ENCODE results near the gene ADAR. TPM values are rescaled to one million over a fixed set of nuclear protein-coding genes. Genes with fewer than 3 reads are reported as not detected.
A peak's percentile ranks its signal among the peaks of the same experiment; 100 is the strongest.

The ADAR gene
- total RNA-seq, 1 donor from 2014 or later: 301 TPM

GRCh38 chr1:154626456-154627256 lies 18.7 kb upstream of the ADAR start:
- H3K4me3 Mint-ChIP-seq: peak overlapping the region; percentile 99
- peaks cover 20% of the 10 kb centered on the region for H3K36me3 Mint-ChIP-seq (ENCODE audit: low read depth)
- intact Hi-C loops (cut with micrococcal nuclease): loop anchor here (1.0 to 5.0 kb wide), 3 partner anchors 17 to 121 kb away; partner anchors contain the start of gene UBE2Q1
- H3K27me3 Mint-ChIP-seq (ENCODE audit: insufficient read depth): peaks cover 12% of the 10 kb centered on the region
- H3K4me1 Mint-ChIP-seq (ENCODE audit: low read depth): peaks cover 57% of the 10 kb centered on the region
- peak overlapping the region; percentile 98 for H3K27ac Mint-ChIP-seq
- peaks cover 18% of the 10 kb centered on the region for H3K9me3 Mint-ChIP-seq
- DNase-seq (ENCODE audit: low spot score): peak; percentile 16

- Mint-ChIP-seq H3K9me3 (peaks cover 13% of the 10 kb centered on the region), H3K4me3 (peak overlapping the region; percentile 35), H3K27me3 (ENCODE audit: insufficient read depth) (no peaks in the 10 kb centered on the region), H3K27ac (no peak overlapping the region), H3K4me1 (ENCODE audit: low read depth) (peaks cover 66% of the 10 kb centered on the region), H3K36me3 (ENCODE audit: low read depth) (peaks cover 20% of the 10 kb centered on the region)
- no peak for DNase-seq (ENCODE audit: low spot score)
- intact Hi-C loops (cut with micrococcal nuclease): loop anchor here (5.0 kb wide), 2 partner anchors 68 to 122 kb away; partner anchors contain the start of gene UBE2Q1
These were observed 17.0 kb upstream of the ADAR start for GRCh38 chr1:154624746-154625643.

GRCh38 chr1:154623358-154623757 lies 15.4 kb upstream of the ADAR start:
- Mint-ChIP-seq H3K27me3 (ENCODE audit: insufficient read depth) (no peaks in the 10 kb centered on the region), H3K4me3 (no peak overlapping the region), H3K4me1 (ENCODE audit: low read depth) (peaks cover 68% of the 10 kb centered on the region), H3K27ac (no peak overlapping the region), H3K36me3 (ENCODE audit: low read depth) (peaks cover 22% of the 10 kb centered on the region), H3K9me3 (no peaks in the 10 kb centered on the region)
- DNase-seq (ENCODE audit: low spot score): no peak
- intact Hi-C loops (cut with micrococcal nuclease): no loop called here

GRCh38 chr1:154622503-154623039 lies 14.6 kb upstream of the ADAR start:
- no peaks in the 10 kb centered on the region for H3K9me3 Mint-ChIP-seq
- H3K36me3 Mint-ChIP-seq (ENCODE audit: low read depth): peaks cover 23% of the 10 kb centered on the region
- intact Hi-C loops (cut with micrococcal nuclease): no loop called here
- no peak for DNase-seq (ENCODE audit: low spot score)
- H3K27me3 Mint-ChIP-seq (ENCODE audit: insufficient read depth): no peaks in the 10 kb centered on the region
- no peak overlapping the region for H3K27ac Mint-ChIP-seq
- no peak overlapping the region for H3K4me3 Mint-ChIP-seq
- peaks cover 63% of the 10 kb centered on the region for H3K4me1 Mint-ChIP-seq (ENCODE audit: low read depth)

- Mint-ChIP-seq H3K36me3 (ENCODE audit: low read depth) (peaks cover 22% of the 10 kb centered on the region), H3K9me3 (no peaks in the 10 kb centered on the region), H3K4me1 (ENCODE audit: low read depth) (peaks cover 65% of the 10 kb centered on the region), H3K27me3 (ENCODE audit: insufficient read depth) (no peaks in the 10 kb centered on the region), H3K4me3 (no peak overlapping the region), H3K27ac (peak overlapping the region; percentile 55)
- intact Hi-C loops (cut with micrococcal nuclease): no loop called here
- no peak for DNase-seq (ENCODE audit: low spot score)
These were observed 13.9 kb upstream of the ADAR start for GRCh38 chr1:154621875-154622274.

GRCh38 chr1:154620751-154621150 lies 12.8 kb upstream of the ADAR start:
- Mint-ChIP-seq H3K27me3 (ENCODE audit: insufficient read depth) (no peaks in the 10 kb centered on the region), H3K4me3 (no peak overlapping the region), H3K27ac (no peak overlapping the region), H3K4me1 (ENCODE audit: low read depth) (peaks cover 68% of the 10 kb centered on the region), H3K36me3 (ENCODE audit: low read depth) (peaks cover 18% of the 10 kb centered on the region), H3K9me3 (no peaks in the 10 kb centered on the region)
- DNase-seq (ENCODE audit: low spot score): no peak
- intact Hi-C loops (cut with micrococcal nuclease): no loop called here

- H3K4me3 Mint-ChIP-seq: no peak overlapping the region
- peaks cover 69% of the 10 kb centered on the region for H3K4me1 Mint-ChIP-seq (ENCODE audit: low read depth)
- H3K27ac Mint-ChIP-seq: no peak overlapping the region
- no peaks in the 10 kb centered on the region for H3K9me3 Mint-ChIP-seq
- H3K36me3 Mint-ChIP-seq (ENCODE audit: low read depth): peaks cover 18% of the 10 kb centered on the region
- no peak for DNase-seq (ENCODE audit: low spot score)
- intact Hi-C loops (cut with micrococcal nuclease): no loop called here
- no peaks in the 10 kb centered on the region for H3K27me3 Mint-ChIP-seq (ENCODE audit: insufficient read depth)
These were observed 11.4 kb upstream of the ADAR start for GRCh38 chr1:154619181-154619948.

GRCh38 chr1:154616659-154617345 lies 8.8 kb upstream of the ADAR start:
- H3K27me3 Mint-ChIP-seq (ENCODE audit: insufficient read depth): no peaks in the 10 kb centered on the region
- H3K4me3 Mint-ChIP-seq: no peak overlapping the region
- DNase-seq (ENCODE audit: low spot score): no peak
- peaks cover 54% of the 10 kb centered on the region for H3K4me1 Mint-ChIP-seq (ENCODE audit: low read depth)
- H3K27ac Mint-ChIP-seq: no peak overlapping the region
- H3K36me3 Mint-ChIP-seq (ENCODE audit: low read depth): peaks cover 11% of the 10 kb centered on the region
- intact Hi-C loops (cut with micrococcal nuclease): no loop called here
- H3K9me3 Mint-ChIP-seq: no peaks in the 10 kb centered on the region

GRCh38 chr1:154615411-154615810 lies 7.4 kb upstream of the ADAR start:
- no peak for DNase-seq (ENCODE audit: low spot score)
- H3K4me1 Mint-ChIP-seq (ENCODE audit: low read depth): peaks cover 59% of the 10 kb centered on the region
- H3K4me3 Mint-ChIP-seq: no peak overlapping the region
- peaks cover 11% of the 10 kb centered on the region for H3K36me3 Mint-ChIP-seq (ENCODE audit: low read depth)
- intact Hi-C loops (cut with micrococcal nuclease): no loop called here
- H3K27ac Mint-ChIP-seq: no peak overlapping the region
- no peaks in the 10 kb centered on the region for H3K9me3 Mint-ChIP-seq
- no peaks in the 10 kb centered on the region for H3K27me3 Mint-ChIP-seq (ENCODE audit: insufficient read depth)

- H3K27me3 Mint-ChIP-seq (ENCODE audit: insufficient read depth): no peaks in the 10 kb centered on the region
- no peak for DNase-seq (ENCODE audit: low spot score)
- peak overlapping the region; percentile 5 for H3K4me3 Mint-ChIP-seq
- no peaks in the 10 kb centered on the region for H3K9me3 Mint-ChIP-seq
- intact Hi-C loops (cut with micrococcal nuclease): no loop called here
- H3K4me1 Mint-ChIP-seq (ENCODE audit: low read depth): peaks cover 59% of the 10 kb centered on the region
- H3K36me3 Mint-ChIP-seq (ENCODE audit: low read depth): peaks cover 11% of the 10 kb centered on the region
- peak overlapping the region; percentile 67 for H3K27ac Mint-ChIP-seq
These were observed 6.9 kb upstream of the ADAR start for GRCh38 chr1:154614901-154615300.

- intact Hi-C loops (cut with micrococcal nuclease): no loop called here
- Mint-ChIP-seq H3K4me1 (ENCODE audit: low read depth) (peaks cover 59% of the 10 kb centered on the region), H3K36me3 (ENCODE audit: low read depth) (peaks cover 13% of the 10 kb centered on the region), H3K4me3 (no peak overlapping the region), H3K27ac (peak overlapping the region; percentile 67), H3K9me3 (no peaks in the 10 kb centered on the region), H3K27me3 (ENCODE audit: insufficient read depth) (no peaks in the 10 kb centered on the region)
- DNase-seq (ENCODE audit: low spot score): no peak
These were observed 6.3 kb upstream of the ADAR start for GRCh38 chr1:154614247-154614646.

Data from activated T-helper 1 cell treated with anti-CD3 and anti-CD28 coated beads, Interleukin-12 subunit alpha, Interleukin-12 subunit beta, Interleukin-2, Interleukin-4 antibody, amounts not matched to agents 30 ng/mL and 10 ng/mL and 1 ng/mL, durations not matched to agents 14 hours and 24 hours and 36 hours (primary cell).